MM.1S (cell line): Measurements from ENCODE around the gene ELMOD1.

Source experiments
- CTCF ChIP-seq: fragments of 300-600 bp; sonication (generic); IDR thresholded peaks from 2 replicates; pipeline ENCODE4 v1.5.1; 2016; ENCODE audit warnings: antibody characterized with exemption, low read length, mixed read lengths
- EZH2 ChIP-seq: fragments of 300-600 bp; sonication (generic); optimal IDR thresholded peaks from 2 replicates; pipeline ENCODE3; 2017; ENCODE audit warnings: low read depth, mild to moderate bottlenecking, antibody characterized with exemption, low read length, mixed read lengths

GRCh38 chr11:107677924-107678631, 87.1 kb downstream of the ELMOD1 start:
- no peak for TF ChIP-seq EZH2
- no peak for TF ChIP-seq CTCF
